H54 (cell line): ENCODE measurements around the gene GAN.
"Not testable (repeated sequence)": the region's sequence is repeated elsewhere in the genome, so short reads cannot be mapped to it uniquely, and the experiment has no call there.

Experiments
- DNase-seq: peaks from one replicate; pipeline ENCODE4 v3.0.0; 2011; ENCODE audit warnings: low spot score, mixed read lengths; ENCODE audit not compliant: insufficient read length
- FAIRE-seq: peaks from 3 replicates; lab custom pipeline; 2011; peaks lifted over from hg19 to GRCh38; lab: Jason Lieb, UNC
- POLR2A ChIP-seq: IDR thresholded peaks from 2 replicates; pipeline ENCODE4 v1.6.1; 2011; ENCODE audit warnings: low read depth, mild to moderate bottlenecking, low read length

The GAN gene

GRCh38 chr16:81403601-81404391, 89.0 kb downstream of the GAN start:
- TF ChIP-seq POLR2A, result no peak
- FAIRE-seq, result no peak

GRCh38 chr16:81405002-81405401, 90.2 kb downstream of the GAN start:
- DNase-seq, FAIRE-seq: not testable (repeated sequence)

More at GRCh38 chr16:81403601-81404391, 89.0 kb downstream of the GAN start:
- DNase-seq, result peak; percentile 74

- FAIRE-seq (peak; percentile 20), DNase-seq (peak; percentile 82)
- no peak for TF ChIP-seq POLR2A
Observed at GRCh38 chr16:81405702-81406113, 90.9 kb downstream of the GAN start.

GRCh38 chr16:81408409-81408950, 93.7 kb downstream of the GAN start:
- FAIRE-seq (no peak), DNase-seq (no peak)
- TF ChIP-seq POLR2A, result no peak

- no peak for TF ChIP-seq POLR2A
- DNase-seq (no peak), FAIRE-seq (no peak)
Observed at GRCh38 chr16:81409016-81409556, 94.3 kb downstream of the GAN start.

- DNase-seq (no peak), FAIRE-seq (no peak)
- no peak for TF ChIP-seq POLR2A
Observed at GRCh38 chr16:81410643-81411293, 96.0 kb downstream of the GAN start.

GRCh38 chr16:81413245-81413990, 98.7 kb downstream of the GAN start:
- FAIRE-seq (no peak), DNase-seq (no peak)
- no peak for TF ChIP-seq POLR2A

GRCh38 chr16:81415751-81416150, 101.0 kb downstream of the GAN start:
- no peak for TF ChIP-seq POLR2A
- DNase-seq, result no peak
- FAIRE-seq, result no peak

- FAIRE-seq (no peak), DNase-seq (no peak)
- no peak for TF ChIP-seq POLR2A
Observed at GRCh38 chr16:81416749-81417148, 102.0 kb downstream of the GAN start.

- no peak for FAIRE-seq
- no peak for TF ChIP-seq POLR2A
- DNase-seq, result no peak
Observed at GRCh38 chr16:81417210-81417609, 102.4 kb downstream of the GAN start.

- no peak for FAIRE-seq
- no peak for TF ChIP-seq POLR2A
- no peak for DNase-seq
Observed at GRCh38 chr16:81419806-81420205, 105.0 kb downstream of the GAN start.

GRCh38 chr16:81421126-81421525, 106.4 kb downstream of the GAN start:
- DNase-seq, result no peak
- no peak for TF ChIP-seq POLR2A
- FAIRE-seq, result no peak

- FAIRE-seq (no peak), DNase-seq (no peak)
- TF ChIP-seq POLR2A, result no peak
Observed at GRCh38 chr16:81421536-81421935, 106.8 kb downstream of the GAN start.

- DNase-seq, FAIRE-seq: not testable (repeated sequence)
Observed at GRCh38 chr16:81422153-81422552, 107.4 kb downstream of the GAN start.
